ENCODE measurements around the gene CCL16. TPM values are rescaled to one million over a fixed set of nuclear protein-coding genes. Genes with fewer than 3 reads are reported as not detected.
"Not testable (repeated sequence)": the region's sequence is repeated elsewhere in the genome, so short reads cannot be mapped to it uniquely, and the experiment has no call there.

Gene CCL16
- total and polyA plus RNA-seq, 2 donors: 0.09 to 0.46 TPM

DNA sequence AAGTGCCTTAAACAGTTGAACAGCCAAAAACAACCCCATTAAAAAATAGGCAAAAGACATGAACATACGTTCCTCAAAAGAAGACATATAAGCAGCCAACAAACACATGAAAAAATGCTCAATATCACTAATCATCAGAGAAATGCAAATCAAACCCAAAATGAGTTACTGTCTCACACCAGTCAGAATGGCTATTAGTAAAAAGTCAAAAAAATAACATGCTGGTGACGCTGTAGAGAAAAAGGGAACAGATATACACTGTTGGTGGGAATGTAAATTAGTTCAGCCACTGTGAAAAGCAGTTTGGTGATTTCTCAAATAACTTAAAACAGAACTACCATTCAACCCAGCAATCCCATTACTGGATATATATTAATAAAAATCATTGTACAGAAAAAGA is 14.0 kb upstream of the CCL16 start:
- not testable (repeated sequence) for H3K27ac ChIP-seq (ENCODE audit: low read depth in 1 of 2, low read length in 1 of 2); DNase-seq (ENCODE audit: low read depth in 6 of 9, low spot score in 9 of 9); H3K27me3 ChIP-seq (ENCODE audit: control insufficient read depth in 2 of 2, insufficient read depth in 1 of 2, low read length in 1 of 2); H3K9me3 ChIP-seq (ENCODE audit: control insufficient read depth in 2 of 2, insufficient read depth in 1 of 2, low read length in 1 of 2); H3K36me3 ChIP-seq (ENCODE audit: control insufficient read depth in 2 of 2, insufficient read depth in 2 of 2, low read length in 1 of 2); H3K4me3 ChIP-seq (ENCODE audit: low read length in 2 of 2); H3K4me1 ChIP-seq (ENCODE audit: control insufficient read depth in 2 of 2, insufficient read depth in 2 of 2, low read length in 2 of 2)
- WGBS: 88% methylated on average over 2 of the region's 2 CpGs

DNA sequence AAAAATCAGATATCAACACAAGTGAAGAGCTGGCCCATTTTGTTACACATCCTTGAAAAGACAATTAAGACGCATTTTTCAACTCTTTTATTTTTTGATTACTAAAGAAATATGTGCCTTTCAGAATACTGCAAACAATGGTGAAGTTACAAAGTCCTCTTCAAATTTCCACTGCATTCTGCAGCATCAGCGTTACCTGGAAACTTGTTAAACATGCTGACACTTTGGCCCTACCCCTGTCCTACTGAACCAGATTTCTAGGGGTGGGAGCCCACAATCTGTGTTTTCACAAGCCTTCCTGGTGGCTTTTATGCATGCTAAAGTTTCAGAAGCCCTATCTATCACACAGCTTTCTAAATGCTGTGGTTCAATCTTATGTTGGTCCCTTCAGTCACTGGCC is 9.8 kb upstream of the CCL16 start:
- Histone ChIP-seq H3K4me3 (ENCODE audit: low read length in 2 of 2) (no peak overlapping the region), H3K9me3 (ENCODE audit: control insufficient read depth in 2 of 2, insufficient read depth in 1 of 2, low read length in 1 of 2) (no peaks in the 10 kb centered on the region), H3K27ac (ENCODE audit: low read depth in 1 of 2, low read length in 1 of 2) (no peak overlapping the region), H3K27me3 (ENCODE audit: control insufficient read depth in 2 of 2, insufficient read depth in 1 of 2, low read length in 1 of 2) (no peaks in the 10 kb centered on the region), H3K4me1 (ENCODE audit: control insufficient read depth in 2 of 2, insufficient read depth in 2 of 2, low read length in 2 of 2) (no peaks in the 10 kb centered on the region), H3K36me3 (ENCODE audit: control insufficient read depth in 2 of 2, insufficient read depth in 2 of 2, low read length in 1 of 2) (no peaks in the 10 kb centered on the region)
- WGBS: 92% methylated on average over 2 of the region's 2 CpGs
- no peak for DNase-seq (ENCODE audit: low read depth in 6 of 9, low spot score in 9 of 9)

DNA sequence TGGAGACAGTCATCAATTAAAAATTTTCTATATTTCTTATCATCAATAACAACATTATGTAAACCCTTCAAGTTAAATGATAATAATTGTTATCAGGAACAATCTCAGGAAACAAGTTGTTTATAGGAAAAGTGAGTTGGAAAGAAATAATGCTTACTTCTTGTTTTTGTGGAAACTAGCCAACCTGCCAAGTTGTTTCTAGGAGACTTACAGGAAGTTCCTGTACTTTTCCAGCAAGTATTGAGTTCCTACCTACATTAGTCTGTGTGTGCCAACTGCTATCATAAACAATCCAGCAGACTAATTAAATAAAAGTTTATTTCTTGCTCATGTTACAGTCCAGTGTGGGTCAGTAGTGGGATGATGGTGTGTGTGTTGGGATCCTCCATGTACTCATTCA is 6.9 kb upstream of the CCL16 start:
- Histone ChIP-seq H3K4me3 (ENCODE audit: low read length in 2 of 2) (no peak overlapping the region), H3K4me1 (ENCODE audit: control insufficient read depth in 2 of 2, insufficient read depth in 2 of 2, low read length in 2 of 2) (no peaks in the 10 kb centered on the region), H3K9me3 (ENCODE audit: control insufficient read depth in 2 of 2, insufficient read depth in 1 of 2, low read length in 1 of 2) (no peaks in the 10 kb centered on the region), H3K27ac (ENCODE audit: low read depth in 1 of 2, low read length in 1 of 2) (no peak overlapping the region), H3K27me3 (ENCODE audit: control insufficient read depth in 2 of 2, insufficient read depth in 1 of 2, low read length in 1 of 2) (no peaks in the 10 kb centered on the region), H3K36me3 (ENCODE audit: control insufficient read depth in 2 of 2, insufficient read depth in 2 of 2, low read length in 1 of 2) (no peaks in the 10 kb centered on the region)
- DNase-seq (ENCODE audit: low read depth in 6 of 9, low spot score in 9 of 9): no peak

DNA sequence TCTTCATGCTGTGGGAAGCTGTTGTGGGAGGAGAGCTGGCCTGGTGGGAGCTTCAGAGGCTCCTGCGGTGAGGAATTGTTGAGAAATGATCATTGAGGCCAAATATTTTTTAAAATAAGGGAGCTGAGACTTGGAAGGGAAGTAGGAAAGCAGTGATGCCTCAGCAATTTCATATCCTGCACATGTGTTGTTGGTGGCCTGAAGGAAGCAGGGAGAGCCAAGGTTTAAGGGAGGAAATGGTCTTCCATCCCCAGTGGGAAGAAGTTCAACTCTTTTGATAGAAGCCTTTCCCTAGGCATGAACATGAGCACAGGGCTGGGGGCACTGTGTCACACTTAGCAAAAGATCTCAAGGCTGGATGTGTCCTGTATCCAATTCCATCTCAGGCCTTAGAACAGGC is 5.3 kb upstream of the CCL16 start, which contains the start of gene CCL14:
CCL14 (minus strand) TSS at position 87 of the 400 bp plus-strand sequence; CDS start at position 7, 80 bp downstream.
- H3K27ac ChIP-seq (ENCODE audit: low read depth in 1 of 2, low read length in 1 of 2): no peak within 1 kb of the TSS
- WGBS: 95% methylated on average over 1 of the region's 1 CpG
- H3K27me3 ChIP-seq (ENCODE audit: control insufficient read depth in 2 of 2, insufficient read depth in 1 of 2, low read length in 1 of 2): no peaks in the 10 kb centered on the region
- no peak for DNase-seq (ENCODE audit: low read depth in 6 of 9, low spot score in 9 of 9)
- H3K36me3 ChIP-seq (ENCODE audit: control insufficient read depth in 2 of 2, insufficient read depth in 2 of 2, low read length in 1 of 2): no peaks in the 10 kb centered on the region
- no peaks in the 10 kb centered on the region for H3K4me1 ChIP-seq (ENCODE audit: control insufficient read depth in 2 of 2, insufficient read depth in 2 of 2, low read length in 2 of 2)
- H3K4me3 ChIP-seq (ENCODE audit: low read length in 2 of 2): no peak within 1 kb of the TSS
- H3K9me3 ChIP-seq (ENCODE audit: control insufficient read depth in 2 of 2, insufficient read depth in 1 of 2, low read length in 1 of 2): no peaks in the 10 kb centered on the region

DNA sequence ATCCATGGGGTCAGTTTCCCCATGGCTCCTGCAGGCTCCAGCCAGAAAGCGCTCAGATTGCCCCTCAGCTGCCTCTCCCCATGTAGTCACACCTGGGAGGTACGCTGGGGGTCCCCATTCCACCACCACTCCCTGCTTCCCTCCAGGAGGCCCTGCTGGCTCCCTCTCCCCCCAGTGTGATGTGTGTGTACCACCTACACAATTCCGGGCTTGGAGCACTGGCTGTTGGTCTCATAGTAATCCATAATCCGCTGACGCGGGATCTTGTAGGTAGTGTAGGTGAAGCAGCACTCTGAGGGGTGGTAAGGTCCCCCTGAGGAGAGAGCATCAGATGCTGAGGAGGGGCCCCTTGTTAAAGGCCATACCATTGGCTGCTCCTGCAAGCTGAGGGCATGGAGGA is 2.8 kb upstream of the CCL16 start:
- H3K4me3 ChIP-seq (ENCODE audit: low read length in 2 of 2): no peak overlapping the region

DNA sequence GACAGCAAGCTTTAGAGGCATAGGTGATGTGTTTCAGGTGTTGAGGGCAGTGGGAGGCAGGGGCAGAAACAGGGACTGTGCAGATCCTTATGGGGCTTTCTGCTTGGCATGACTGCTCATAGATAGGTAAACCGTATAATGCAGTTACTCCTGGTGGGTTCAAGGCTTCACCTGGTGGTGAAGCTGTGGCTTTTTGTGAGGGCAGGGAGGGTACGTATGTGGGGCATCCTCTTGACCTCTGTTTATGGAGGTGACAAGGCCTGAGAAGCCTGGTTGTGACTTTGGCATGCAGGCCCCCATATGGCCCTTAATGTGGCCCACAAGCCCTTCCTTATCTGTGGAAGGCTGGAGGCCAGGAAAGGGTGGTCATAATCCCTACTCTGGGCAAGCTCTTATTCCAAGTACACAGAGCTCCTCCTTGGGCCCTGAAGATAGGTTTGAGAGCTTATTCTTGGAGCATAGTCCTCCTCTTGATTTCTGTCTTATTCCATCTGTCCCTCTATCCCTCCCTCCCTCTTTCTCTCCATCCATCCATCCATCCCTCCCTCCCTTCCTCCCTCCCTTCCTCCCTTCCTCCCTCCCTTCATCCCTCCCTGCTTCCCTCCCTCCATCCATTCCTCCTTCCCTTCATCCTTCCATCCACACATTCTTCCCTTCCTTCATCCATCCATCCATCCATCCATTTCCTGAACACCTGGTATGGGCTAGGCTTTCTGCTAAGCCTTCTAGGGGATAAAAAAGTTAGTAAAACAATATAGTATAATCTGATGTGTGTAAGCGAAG is 1.3 kb upstream of the CCL16 start:
- Histone ChIP-seq H3K4me3 (ENCODE audit: low read length in 2 of 2) (no peak overlapping the region), H3K36me3 (ENCODE audit: control insufficient read depth in 2 of 2, insufficient read depth in 2 of 2, low read length in 1 of 2) (no peaks in the 10 kb centered on the region), H3K27ac (ENCODE audit: low read depth in 1 of 2, low read length in 1 of 2) (no peak overlapping the region), H3K4me1 (ENCODE audit: control insufficient read depth in 2 of 2, insufficient read depth in 2 of 2, low read length in 2 of 2) (no peaks in the 10 kb centered on the region), H3K27me3 (ENCODE audit: control insufficient read depth in 2 of 2, insufficient read depth in 1 of 2, low read length in 1 of 2) (no peaks in the 10 kb centered on the region), H3K9me3 (ENCODE audit: control insufficient read depth in 2 of 2, insufficient read depth in 1 of 2, low read length in 1 of 2) (no peaks in the 10 kb centered on the region)
- WGBS: 97% methylated on average over 3 of the region's 3 CpGs
- no peak for DNase-seq (ENCODE audit: low read depth in 6 of 9, low spot score in 9 of 9)

More for the DNA sequence above, 2.8 kb upstream of the CCL16 start:
- over 99% methylated on average over 6 of the region's 6 CpGs for whole genome bisulfite sequencing
- no peak for DNase-seq (ENCODE audit: low read depth in 6 of 9, low spot score in 9 of 9)
- no peaks in the 10 kb centered on the region for H3K36me3 ChIP-seq (ENCODE audit: control insufficient read depth in 2 of 2, insufficient read depth in 2 of 2, low read length in 1 of 2)
- no peaks in the 10 kb centered on the region for H3K4me1 ChIP-seq (ENCODE audit: control insufficient read depth in 2 of 2, insufficient read depth in 2 of 2, low read length in 2 of 2)
- H3K27ac ChIP-seq (ENCODE audit: low read depth in 1 of 2, low read length in 1 of 2): no peak overlapping the region
- H3K9me3 ChIP-seq (ENCODE audit: control insufficient read depth in 2 of 2, insufficient read depth in 1 of 2, low read length in 1 of 2): no peaks in the 10 kb centered on the region
- no peaks in the 10 kb centered on the region for H3K27me3 ChIP-seq (ENCODE audit: control insufficient read depth in 2 of 2, insufficient read depth in 1 of 2, low read length in 1 of 2)

DNA sequence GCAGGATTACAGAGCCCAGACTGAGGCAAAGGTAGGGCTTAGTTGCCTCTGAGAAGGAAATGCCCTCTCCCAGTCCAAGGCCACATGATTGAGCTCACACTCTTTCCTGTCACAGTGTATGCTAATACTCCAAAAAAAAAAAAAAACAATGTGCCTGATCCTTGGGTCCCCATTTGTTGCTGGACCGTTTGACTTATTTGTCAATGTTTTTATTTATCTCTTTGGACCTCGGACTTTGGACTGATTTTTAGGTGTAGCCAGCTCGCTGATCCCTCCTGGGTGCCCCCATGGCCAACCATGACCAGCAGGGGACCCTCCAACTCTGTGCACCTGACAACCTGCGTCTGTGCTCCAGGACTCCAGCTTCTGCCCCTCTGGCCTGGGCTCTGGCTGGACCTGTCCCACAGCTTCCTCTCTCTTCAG is 622 bp upstream of the CCL16 start:
- 90% methylated on average over 4 of the region's 4 CpGs for WGBS
- no peaks in the 10 kb centered on the region for H3K27me3 ChIP-seq (ENCODE audit: control insufficient read depth in 2 of 2, insufficient read depth in 1 of 2, low read length in 1 of 2)
- DNase-seq (ENCODE audit: low read depth in 6 of 9, low spot score in 9 of 9): no peak
- no peaks in the 10 kb centered on the region for H3K36me3 ChIP-seq (ENCODE audit: control insufficient read depth in 2 of 2, insufficient read depth in 2 of 2, low read length in 1 of 2)
- no peaks in the 10 kb centered on the region for H3K4me1 ChIP-seq (ENCODE audit: control insufficient read depth in 2 of 2, insufficient read depth in 2 of 2, low read length in 2 of 2)
- no peak overlapping the region for H3K27ac ChIP-seq (ENCODE audit: low read depth in 1 of 2, low read length in 1 of 2)
- H3K9me3 ChIP-seq (ENCODE audit: control insufficient read depth in 2 of 2, insufficient read depth in 1 of 2, low read length in 1 of 2): no peaks in the 10 kb centered on the region
- no peak overlapping the region for H3K4me3 ChIP-seq (ENCODE audit: low read length in 2 of 2)

DNA sequence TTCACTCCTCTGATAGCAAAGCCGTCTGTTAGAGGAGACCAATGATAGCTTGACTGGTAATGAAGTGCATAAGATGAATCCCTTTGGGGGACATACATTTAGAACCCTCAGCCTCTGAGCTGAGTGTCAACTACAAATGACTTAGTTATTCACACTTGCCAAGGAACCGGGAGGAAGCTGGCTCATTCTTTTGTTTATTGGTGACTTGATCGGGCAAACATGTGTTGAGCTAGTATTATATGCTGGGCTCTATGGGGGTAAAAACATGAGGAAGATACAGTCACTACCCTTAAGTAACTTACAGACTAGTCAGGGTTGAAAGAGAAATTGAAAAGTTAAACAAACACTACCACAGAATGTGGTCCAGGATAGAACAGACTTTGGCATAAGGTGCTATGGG is 3.0 kb downstream of the CCL16 start:
- no peak for DNase-seq (ENCODE audit: low read depth in 6 of 9, low spot score in 9 of 9)
- H3K4me3 ChIP-seq (ENCODE audit: low read length in 2 of 2): no peak overlapping the region
- WGBS: 97% methylated on average over 3 of the region's 3 CpGs
- H3K36me3 ChIP-seq (ENCODE audit: control insufficient read depth in 2 of 2, insufficient read depth in 2 of 2, low read length in 1 of 2): no peaks in the 10 kb centered on the region
- H3K9me3 ChIP-seq (ENCODE audit: control insufficient read depth in 2 of 2, insufficient read depth in 1 of 2, low read length in 1 of 2): no peaks in the 10 kb centered on the region
- H3K4me1 ChIP-seq (ENCODE audit: control insufficient read depth in 2 of 2, insufficient read depth in 2 of 2, low read length in 2 of 2): no peaks in the 10 kb centered on the region
- H3K27ac ChIP-seq (ENCODE audit: low read depth in 1 of 2, low read length in 1 of 2): no peak overlapping the region
- no peaks in the 10 kb centered on the region for H3K27me3 ChIP-seq (ENCODE audit: control insufficient read depth in 2 of 2, insufficient read depth in 1 of 2, low read length in 1 of 2)

DNA sequence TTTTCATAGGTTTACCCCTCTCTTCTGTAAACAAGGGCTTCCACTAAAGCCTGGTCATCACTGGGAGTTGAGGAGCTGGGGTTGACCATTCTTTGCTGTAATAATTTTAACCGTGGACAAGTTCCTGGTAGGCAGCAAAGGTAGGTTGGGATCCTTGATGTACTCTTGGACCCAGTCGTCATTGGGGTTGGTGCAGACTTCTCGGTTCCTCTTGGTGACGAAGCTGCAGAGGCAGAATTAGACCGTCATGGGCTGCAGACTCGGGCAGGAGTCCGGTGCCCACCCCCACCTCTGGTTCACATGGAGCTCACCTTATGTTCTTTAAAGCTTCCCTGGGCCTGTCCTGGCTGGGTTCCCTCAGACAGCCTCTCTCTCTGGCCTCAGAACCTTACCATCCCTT is 3.8 kb downstream of the CCL16 start:
- no peaks in the 10 kb centered on the region for H3K9me3 ChIP-seq (ENCODE audit: control insufficient read depth in 2 of 2, insufficient read depth in 1 of 2, low read length in 1 of 2)

More for the DNA sequence above, 3.8 kb downstream of the CCL16 start:
- no peaks in the 10 kb centered on the region for H3K36me3 ChIP-seq (ENCODE audit: control insufficient read depth in 2 of 2, insufficient read depth in 2 of 2, low read length in 1 of 2)
- H3K4me1 ChIP-seq (ENCODE audit: control insufficient read depth in 2 of 2, insufficient read depth in 2 of 2, low read length in 2 of 2): no peaks in the 10 kb centered on the region
- H3K4me3 ChIP-seq (ENCODE audit: low read length in 2 of 2): no peak overlapping the region
- WGBS: 95% methylated on average over 7 of the region's 7 CpGs
- no peak for DNase-seq (ENCODE audit: low read depth in 6 of 9, low spot score in 9 of 9)
- no peak overlapping the region for H3K27ac ChIP-seq (ENCODE audit: low read depth in 1 of 2, low read length in 1 of 2)
- H3K27me3 ChIP-seq (ENCODE audit: control insufficient read depth in 2 of 2, insufficient read depth in 1 of 2, low read length in 1 of 2): no peaks in the 10 kb centered on the region
